Effector memory CD8-positive, alpha-beta T cell (primary cell): ENCODE results near the gene MOXD1.

Experiments
- ATAC-seq: fragments of 150-1000 bp; cut with Tn5 transposase; replicated peaks from 2 replicates; pipeline ENCODE4 v1.10.0; 2021; ENCODE audit warnings: mild to moderate bottlenecking, moderate library complexity
- DNase-seq, 3 experiments: peaks; one replicate each; pipeline ENCODE4 v3.0.0; 2021
- H3K27ac Mint-ChIP-seq, 2 donors: one replicate each; pipeline ENCODE4 v1.8.0; 2022; ENCODE audit warnings: mild to moderate bottlenecking in 2 of 2, mixed read lengths in 2 of 2, moderate library complexity in 2 of 2
- H3K27me3 Mint-ChIP-seq, 2 donors: one replicate each; pipeline ENCODE4 v1.8.0; 2022; ENCODE audit warnings: mixed read lengths in 2 of 2
- H3K36me3 Mint-ChIP-seq: one replicate; pipeline ENCODE4 v1.8.0; 2022; ENCODE audit warnings: mild to moderate bottlenecking, moderate library complexity, mixed read lengths; ENCODE audit not compliant: insufficient read depth
- H3K4me1 Mint-ChIP-seq, 2 donors: one replicate each; pipeline ENCODE4 v1.8.0; 2022; ENCODE audit warnings: low read depth in 2 of 2, mixed read lengths in 2 of 2
- H3K4me3 Mint-ChIP-seq, 2 donors: one replicate each; pipeline ENCODE4 v1.8.0; 2022; ENCODE audit warnings: mild to moderate bottlenecking in 2 of 2, mixed read lengths in 2 of 2, moderate library complexity in 2 of 2
- H3K9me3 Mint-ChIP-seq, 2 donors: one replicate each; pipeline ENCODE4 v1.8.0; 2022; ENCODE audit warnings: mixed read lengths in 2 of 2

Gene MOXD1

GRCh38 chr6:132391391-132392269, 9.6 kb downstream of the MOXD1 start:
- ATAC-seq = no peak
- Mint-ChIP-seq H3K4me3 (no peak overlapping the region), H3K4me1 (no peaks in the 10 kb centered on the region), H3K9me3 (peaks cover 6 to 13% of the 10 kb centered on the region in 2 donors), H3K27ac (no peak overlapping the region), H3K27me3 (peaks cover 22 to 31% of the 10 kb centered on the region in 2 donors), H3K36me3 (no peaks in the 10 kb centered on the region)
- no peak for DNase-seq

- H3K9me3 Mint-ChIP-seq = peaks cover 6 to 13% of the 10 kb centered on the region in 2 donors
- no peak overlapping the region for H3K27ac Mint-ChIP-seq
- no peaks in the 10 kb centered on the region for H3K4me1 Mint-ChIP-seq
- DNase-seq (no peak), ATAC-seq (no peak)
- H3K36me3 Mint-ChIP-seq = no peaks in the 10 kb centered on the region
- no peak overlapping the region for H3K4me3 Mint-ChIP-seq
- peaks cover 22 to 31% of the 10 kb centered on the region in 2 donors for H3K27me3 Mint-ChIP-seq
Measured at GRCh38 chr6:132390451-132390850, 10.8 kb downstream of the MOXD1 start.

DNA sequence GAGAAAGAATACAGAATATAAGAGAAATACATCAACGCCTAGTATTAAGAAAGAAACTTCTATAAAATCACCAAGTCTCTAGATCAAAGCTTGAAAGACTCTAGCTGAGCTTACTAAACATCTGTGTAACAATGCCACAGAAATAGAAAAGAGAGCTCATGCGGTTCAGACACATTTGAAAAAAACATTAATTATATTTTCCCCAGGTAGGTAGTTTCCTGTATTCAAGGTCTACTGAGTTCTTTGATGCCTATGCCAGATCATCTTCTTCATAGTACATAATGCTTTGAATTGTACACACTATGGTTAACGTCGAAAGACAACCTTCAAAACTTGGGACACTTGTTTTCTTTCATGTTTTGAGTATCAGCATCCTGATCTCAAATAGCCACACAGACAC, 11.3 kb downstream of the MOXD1 start:
- DNase-seq (no peak), ATAC-seq (no peak)
- Mint-ChIP-seq H3K4me1 (no peaks in the 10 kb centered on the region), H3K27me3 (peaks cover 17 to 32% of the 10 kb centered on the region in 2 donors), H3K36me3 (no peaks in the 10 kb centered on the region), H3K9me3 (peaks cover 6 to 13% of the 10 kb centered on the region in 2 donors), H3K27ac (no peak overlapping the region), H3K4me3 (no peak overlapping the region)

DNA sequence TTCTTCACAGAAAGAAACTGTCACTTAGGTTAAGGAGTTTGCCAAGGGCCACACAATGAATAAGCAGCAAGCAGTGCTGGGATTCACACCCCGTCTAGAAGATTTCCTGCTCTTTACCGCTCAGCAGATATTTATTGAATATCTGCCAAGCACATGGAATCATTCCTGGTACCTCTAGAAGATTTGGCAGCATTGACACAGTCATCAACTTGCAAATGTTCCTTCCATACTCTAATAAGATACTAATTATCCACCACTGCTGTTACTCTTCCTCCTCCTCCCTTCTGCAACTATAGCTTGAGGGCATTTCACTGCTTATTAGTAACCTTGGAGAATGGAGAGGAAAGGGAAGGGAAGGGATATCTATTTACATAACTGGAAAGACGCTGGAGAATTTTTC, 13.0 kb downstream of the MOXD1 start:
- Mint-ChIP-seq H3K27ac (no peak overlapping the region), H3K4me3 (no peak overlapping the region), H3K36me3 (no peaks in the 10 kb centered on the region), H3K9me3 (peaks cover 0 to 6% of the 10 kb centered on the region in 2 donors), H3K4me1 (no peaks in the 10 kb centered on the region), H3K27me3 (peaks cover 13 to 29% of the 10 kb centered on the region in 2 donors)
- no peak for ATAC-seq
- no peak for DNase-seq

DNA sequence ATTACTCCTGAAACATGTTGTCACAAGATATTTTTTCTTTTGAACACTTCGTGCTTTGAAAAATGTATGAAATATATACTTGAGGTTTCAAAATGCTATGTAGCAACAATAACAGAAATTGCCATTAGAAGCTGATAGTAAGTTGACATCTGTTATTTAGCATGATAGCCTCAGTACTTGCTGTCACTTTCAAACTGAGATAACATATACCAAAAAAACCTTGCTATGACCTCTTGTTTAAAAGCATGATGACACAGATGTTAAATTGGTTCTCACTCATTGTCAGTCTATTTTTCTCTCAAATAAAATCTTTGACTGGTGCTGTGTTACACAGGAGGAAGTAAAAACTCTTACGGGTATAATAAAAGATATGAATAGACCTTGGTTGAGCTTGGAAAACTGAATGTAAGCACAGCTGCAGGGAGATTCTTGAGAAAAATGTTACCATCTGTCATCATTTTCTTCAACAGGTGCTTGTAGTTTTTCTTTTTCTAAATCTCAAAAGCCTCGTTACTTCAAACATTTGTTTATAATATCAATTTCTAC, 18.6 kb downstream of the MOXD1 start:
- no peaks in the 10 kb centered on the region for H3K36me3 Mint-ChIP-seq
- DNase-seq (no peak), ATAC-seq (no peak)
- H3K27ac Mint-ChIP-seq = no peak overlapping the region
- H3K9me3 Mint-ChIP-seq = peaks cover 0 to 2% of the 10 kb centered on the region in 2 donors
- no peaks in the 10 kb centered on the region for H3K4me1 Mint-ChIP-seq
- H3K4me3 Mint-ChIP-seq = no peak overlapping the region
- peaks cover 19 to 22% of the 10 kb centered on the region in 2 donors for H3K27me3 Mint-ChIP-seq

- peaks cover 19 to 22% of the 10 kb centered on the region in 2 donors for H3K27me3 Mint-ChIP-seq
Measured at GRCh38 chr6:132381381-132381780, 19.9 kb downstream of the MOXD1 start.

GRCh38 chr6:132380358-132381029, 20.8 kb downstream of the MOXD1 start:
- no peaks in the 10 kb centered on the region for H3K4me1 Mint-ChIP-seq
- H3K27me3 Mint-ChIP-seq = peaks cover 22% of the 10 kb centered on the region in 2 donors
- no peak overlapping the region for H3K4me3 Mint-ChIP-seq
- H3K36me3 Mint-ChIP-seq = no peaks in the 10 kb centered on the region
- ATAC-seq = no peak
- DNase-seq = no peak
- no peak overlapping the region for H3K27ac Mint-ChIP-seq
- peaks cover 0 to 2% of the 10 kb centered on the region in 2 donors for H3K9me3 Mint-ChIP-seq

More at GRCh38 chr6:132381381-132381780, 19.9 kb downstream of the MOXD1 start:
- Mint-ChIP-seq H3K27ac (no peak overlapping the region), H3K4me1 (no peaks in the 10 kb centered on the region), H3K4me3 (no peak overlapping the region), H3K9me3 (peaks cover 0 to 2% of the 10 kb centered on the region in 2 donors), H3K36me3 (no peaks in the 10 kb centered on the region)
- DNase-seq = no peak
- ATAC-seq = no peak

DNA sequence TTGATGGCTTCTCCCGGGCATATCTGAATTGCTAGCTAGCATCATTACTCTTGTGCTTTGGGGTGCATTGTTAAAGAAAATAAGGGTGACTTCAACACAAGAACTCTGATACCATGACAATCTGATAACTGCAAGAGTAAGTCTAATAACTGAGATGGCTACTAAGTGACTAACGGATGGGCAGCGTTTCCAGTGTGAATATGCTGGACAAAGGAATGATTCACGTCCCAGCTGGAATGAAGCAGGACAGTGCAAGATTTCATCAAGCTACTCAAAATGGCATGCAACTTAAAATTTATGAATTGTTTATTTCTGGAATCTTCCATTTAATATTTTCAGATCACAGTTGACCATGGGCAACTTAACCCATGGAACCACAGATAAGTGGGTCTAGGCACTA, 31.7 kb downstream of the MOXD1 start:
- Mint-ChIP-seq H3K9me3 (no peaks in the 10 kb centered on the region), H3K36me3 (no peaks in the 10 kb centered on the region), H3K27me3 (peaks cover 7 to 17% of the 10 kb centered on the region in 2 donors), H3K4me1 (no peaks in the 10 kb centered on the region), H3K27ac (no peak overlapping the region), H3K4me3 (no peak overlapping the region)
- DNase-seq (no peak), ATAC-seq (no peak)

- H3K4me1 Mint-ChIP-seq = no peaks in the 10 kb centered on the region
- no peaks in the 10 kb centered on the region for H3K9me3 Mint-ChIP-seq
- H3K36me3 Mint-ChIP-seq = no peaks in the 10 kb centered on the region
- H3K27ac Mint-ChIP-seq = no peak overlapping the region
- H3K4me3 Mint-ChIP-seq = no peak overlapping the region
- ATAC-seq (no peak), DNase-seq (no peak)
- H3K27me3 Mint-ChIP-seq = peaks cover 5 to 16% of the 10 kb centered on the region in 2 donors
Measured at GRCh38 chr6:132368916-132369481, 32.3 kb downstream of the MOXD1 start.

DNA sequence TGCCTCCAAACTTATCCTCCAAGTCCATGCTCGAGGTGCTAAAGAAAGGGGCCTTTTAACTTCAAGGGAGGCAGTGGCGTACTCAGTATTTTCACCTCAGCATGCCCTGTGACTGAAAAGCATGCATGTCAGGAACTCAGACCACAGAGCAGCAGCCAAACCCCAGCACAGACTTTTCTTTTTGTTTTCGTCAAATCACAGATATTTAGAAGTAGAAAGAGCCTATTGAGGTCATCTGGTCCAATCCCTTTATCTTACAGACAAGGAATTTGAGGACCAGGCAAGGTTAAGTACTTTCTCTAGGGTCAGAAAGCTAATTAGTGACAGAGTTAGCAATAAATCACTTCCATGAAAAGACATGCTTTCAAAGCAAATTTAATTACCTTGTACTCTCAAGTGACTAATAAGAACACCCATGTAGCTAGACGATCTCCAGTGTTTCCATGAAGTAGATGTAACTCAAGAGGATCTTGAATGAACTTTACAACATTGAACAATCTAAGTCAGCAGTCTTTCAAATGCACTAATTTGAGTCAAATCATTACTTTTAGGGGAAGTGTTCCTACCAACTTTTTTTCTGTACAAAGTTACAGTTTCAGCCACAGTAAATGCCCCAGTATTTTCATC, 35.9 kb downstream of the MOXD1 start:
- no peak overlapping the region for H3K4me3 Mint-ChIP-seq
- ATAC-seq (no peak), DNase-seq (no peak)
- H3K36me3 Mint-ChIP-seq = no peaks in the 10 kb centered on the region
- peaks cover 10 to 15% of the 10 kb centered on the region in 2 donors for H3K27me3 Mint-ChIP-seq
- no peaks in the 10 kb centered on the region for H3K9me3 Mint-ChIP-seq
- H3K27ac Mint-ChIP-seq = no peak overlapping the region
- no peaks in the 10 kb centered on the region for H3K4me1 Mint-ChIP-seq

DNA sequence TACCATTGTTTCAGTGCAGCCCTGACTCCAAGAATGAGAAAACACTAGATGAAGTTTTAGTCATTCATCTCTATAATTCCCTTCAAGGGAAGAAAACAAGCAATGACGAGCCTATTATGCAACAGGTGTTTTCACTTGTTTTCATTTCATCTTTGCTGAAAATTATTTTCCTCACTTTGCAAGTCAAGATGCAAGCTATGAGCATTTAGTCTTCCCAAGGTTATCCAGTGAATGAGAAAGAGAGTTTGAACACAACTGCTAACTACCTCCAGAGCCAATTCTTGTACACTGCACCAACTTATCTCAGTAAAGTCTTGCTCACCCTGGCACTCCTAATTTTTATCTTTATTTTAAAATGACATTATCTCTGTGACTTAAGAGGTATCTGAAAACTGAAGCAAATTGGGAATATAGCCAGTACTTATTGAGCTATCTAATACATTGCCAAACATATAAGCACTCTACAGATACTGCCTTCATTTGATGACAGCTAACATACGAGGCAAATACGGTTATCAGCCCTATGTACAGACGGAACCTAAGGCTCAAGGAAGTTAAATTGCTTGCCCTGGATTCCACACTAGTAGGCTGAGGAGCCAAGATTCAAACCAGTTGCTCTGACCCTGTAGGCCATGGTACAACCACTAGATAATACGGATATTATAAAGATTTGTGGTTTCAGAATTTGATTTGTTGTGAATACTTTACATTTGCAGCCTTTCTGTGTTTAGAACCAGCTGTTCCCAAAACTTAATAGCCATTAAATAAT, 36.8 kb downstream of the MOXD1 start:
- no peak for ATAC-seq
- Mint-ChIP-seq H3K27ac (no peak overlapping the region), H3K27me3 (peaks cover 7 to 19% of the 10 kb centered on the region in 2 donors), H3K36me3 (no peaks in the 10 kb centered on the region), H3K4me3 (no peak overlapping the region), H3K9me3 (no peaks in the 10 kb centered on the region), H3K4me1 (no peaks in the 10 kb centered on the region)
- DNase-seq = no peak

DNA sequence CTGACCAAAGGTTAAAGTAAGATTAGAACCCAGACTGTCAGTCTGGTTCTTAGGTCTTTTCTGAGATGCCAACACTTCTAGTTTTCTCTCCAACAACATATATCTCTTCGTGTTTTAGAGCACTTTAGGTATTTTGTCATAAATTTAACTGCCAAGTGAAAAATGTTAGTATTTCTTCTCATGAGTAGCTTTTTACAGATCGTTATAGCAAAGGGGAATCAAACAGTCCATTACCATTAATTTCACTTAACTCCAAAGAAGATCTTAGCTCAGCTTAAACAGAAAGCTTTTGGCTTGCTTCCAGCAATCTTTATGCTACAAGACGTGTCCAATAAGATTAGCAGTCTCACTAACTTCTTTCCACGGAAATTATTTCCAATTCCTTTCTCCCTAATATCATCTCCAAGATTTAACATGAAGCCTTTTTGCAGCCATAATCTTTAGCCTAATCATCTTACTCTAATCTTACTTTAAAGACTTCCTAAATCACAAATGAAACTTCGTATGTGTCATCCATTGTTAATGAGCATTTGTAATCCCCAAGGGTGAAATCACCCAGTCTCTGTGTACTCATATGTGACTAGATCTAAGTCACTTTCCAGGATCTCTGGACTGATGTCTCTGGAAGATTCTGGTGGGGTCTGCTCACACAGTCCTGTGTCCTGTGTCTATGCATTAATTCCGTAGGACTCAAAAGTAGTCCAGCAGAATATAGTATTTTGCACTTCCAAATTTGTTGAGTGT, 38.7 kb downstream of the MOXD1 start:
- H3K4me1 Mint-ChIP-seq = no peaks in the 10 kb centered on the region
- H3K27me3 Mint-ChIP-seq = peaks cover 0 to 19% of the 10 kb centered on the region in 2 donors
- H3K36me3 Mint-ChIP-seq = no peaks in the 10 kb centered on the region
- H3K27ac Mint-ChIP-seq = no peak overlapping the region
- no peak overlapping the region for H3K4me3 Mint-ChIP-seq
- DNase-seq (no peak), ATAC-seq (no peak)
- no peaks in the 10 kb centered on the region for H3K9me3 Mint-ChIP-seq
